Measurements from ENCODE around the gene CBX4.

The CBX4 gene

GRCh38 chr17:79824893-79825579 is 14.2 kb downstream of the CBX4 start:
- no peak for TF ChIP-seq CTCF (IDR thresholded peaks at IDR 0.05; ENCODE audit: low read depth, low read length, missing control alignments)
- DNase-seq (ENCODE audit: low read depth): no peak
- in situ Hi-C loops (cut with HindIII; ENCODE audit: low sequenced_read_pairs): no loop called here
- no peak overlapping the region for H3K4me3 ChIP-seq (ENCODE audit: low read depth, low read length)

GRCh38 chr17:79824234-79824633 is 15.0 kb downstream of the CBX4 start:
- DNase-seq (ENCODE audit: low read depth): no peak
- no peak for TF ChIP-seq CTCF (IDR thresholded peaks at IDR 0.05; ENCODE audit: low read depth, low read length, missing control alignments)
- H3K4me3 ChIP-seq (ENCODE audit: low read depth, low read length): no peak overlapping the region
- in situ Hi-C loops (cut with HindIII; ENCODE audit: low sequenced_read_pairs): no loop called here

GRCh38 chr17:79822583-79823124 is 16.6 kb downstream of the CBX4 start:
- TF ChIP-seq CTCF (IDR thresholded peaks at IDR 0.05; ENCODE audit: low read depth, low read length, missing control alignments): no peak
- H3K4me3 ChIP-seq (ENCODE audit: low read depth, low read length): no peak overlapping the region
- no peak for DNase-seq (ENCODE audit: low read depth)
- in situ Hi-C loops (cut with HindIII; ENCODE audit: low sequenced_read_pairs): no loop called here

- no peak for TF ChIP-seq CTCF (IDR thresholded peaks at IDR 0.05; ENCODE audit: low read depth, low read length, missing control alignments)
- in situ Hi-C loops (cut with HindIII; ENCODE audit: low sequenced_read_pairs): no loop called here
- no peak for DNase-seq (ENCODE audit: low read depth)
- no peak overlapping the region for H3K4me3 ChIP-seq (ENCODE audit: low read depth, low read length)
Measured at GRCh38 chr17:79821331-79822095, 17.7 kb downstream of the CBX4 start.

- no peak for TF ChIP-seq CTCF (IDR thresholded peaks at IDR 0.05; ENCODE audit: low read depth, low read length, missing control alignments)
- no peak overlapping the region for H3K4me3 ChIP-seq (ENCODE audit: low read depth, low read length)
- in situ Hi-C loops (cut with HindIII; ENCODE audit: low sequenced_read_pairs): no loop called here
- DNase-seq (ENCODE audit: low read depth): no peak
Measured at GRCh38 chr17:79820959-79821330, 18.3 kb downstream of the CBX4 start.

GRCh38 chr17:79819534-79820276 is 19.5 kb downstream of the CBX4 start:
- no peak for DNase-seq (ENCODE audit: low read depth)
- no peak for TF ChIP-seq CTCF (IDR thresholded peaks at IDR 0.05; ENCODE audit: low read depth, low read length, missing control alignments)
- H3K4me3 ChIP-seq (ENCODE audit: low read depth, low read length): no peak overlapping the region
- in situ Hi-C loops (cut with HindIII; ENCODE audit: low sequenced_read_pairs): no loop called here
